HG03558 (cell line): ENCODE results near the gene PCDHA6.
"Not testable (repeated sequence)": the region's sequence is repeated elsewhere in the genome, so short reads cannot be mapped to it uniquely, and the experiment has no call there.

Experiments
- ATAC-seq: cut with Tn5 transposase; IDR thresholded peaks from one replicate; pipeline ENCODE4 v1.9.1; 2021; ENCODE audit warnings: moderate number of reproducible peaks; ENCODE audit not compliant: unreplicated experiment; ENCODE audit errors: extremely low read depth

Gene PCDHA6

DNA sequence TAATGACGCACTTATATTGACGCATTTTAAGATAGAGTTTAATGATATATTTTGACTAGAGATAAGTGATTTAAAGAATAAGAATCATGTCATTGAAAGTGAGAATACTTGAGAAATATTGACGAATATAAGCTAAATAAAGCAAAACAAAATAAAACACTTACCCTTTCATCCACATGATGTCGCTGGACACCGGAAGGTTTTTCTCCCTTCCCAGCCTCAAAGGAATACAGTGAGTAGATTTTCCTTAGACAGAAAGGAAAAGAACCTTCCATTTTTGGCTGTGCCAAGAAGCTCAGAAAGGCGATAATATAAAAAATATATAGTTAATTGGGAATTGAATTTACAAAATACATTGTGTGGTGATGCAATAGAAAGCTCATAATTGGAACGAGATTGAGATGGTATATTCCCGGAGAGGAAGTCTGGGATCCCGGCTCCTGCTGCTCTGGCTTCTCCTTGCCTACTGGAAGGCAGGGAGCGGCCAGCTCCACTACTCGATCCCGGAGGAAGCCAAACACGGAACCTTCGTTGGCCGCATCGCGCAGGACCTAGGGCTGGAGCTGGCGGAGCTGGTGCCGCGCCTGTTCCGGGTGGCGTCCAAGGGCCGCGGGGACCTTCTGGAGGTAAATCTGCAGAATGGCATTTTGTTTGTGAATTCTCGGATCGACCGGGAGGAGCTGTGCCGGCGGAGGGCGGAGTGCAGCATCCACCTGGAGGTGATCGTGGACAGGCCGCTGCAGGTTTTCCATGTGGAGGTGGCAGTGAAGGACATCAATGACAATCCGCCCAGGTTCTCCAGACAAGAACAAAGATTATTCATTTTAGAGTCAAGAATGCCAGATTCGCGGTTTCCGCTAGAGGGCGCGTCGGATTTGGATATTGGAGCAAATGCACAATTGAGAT lies 6.1 kb upstream of the PCDHA6 start, which contains the start of gene PCDHA5:
Gene PCDHA5, plus strand, starts transcription at position 239 of the 906 bp plus-strand sequence.
- no peak for ATAC-seq

DNA sequence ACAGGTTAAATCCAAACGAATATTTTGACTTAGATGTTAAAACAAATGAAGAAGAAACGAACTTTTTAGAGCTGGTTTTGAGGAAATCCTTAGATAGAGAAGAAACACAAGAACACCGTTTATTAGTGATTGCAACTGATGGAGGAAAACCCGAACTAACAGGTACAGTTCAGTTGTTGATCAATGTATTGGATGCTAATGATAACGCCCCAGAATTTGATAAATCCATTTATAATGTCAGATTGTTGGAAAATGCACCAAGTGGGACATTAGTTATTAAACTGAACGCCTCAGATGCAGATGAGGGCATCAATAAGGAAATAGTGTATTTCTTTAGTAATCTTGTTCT lies 5.5 kb upstream of the PCDHA6 start:
- ATAC-seq, result no peak

DNA sequence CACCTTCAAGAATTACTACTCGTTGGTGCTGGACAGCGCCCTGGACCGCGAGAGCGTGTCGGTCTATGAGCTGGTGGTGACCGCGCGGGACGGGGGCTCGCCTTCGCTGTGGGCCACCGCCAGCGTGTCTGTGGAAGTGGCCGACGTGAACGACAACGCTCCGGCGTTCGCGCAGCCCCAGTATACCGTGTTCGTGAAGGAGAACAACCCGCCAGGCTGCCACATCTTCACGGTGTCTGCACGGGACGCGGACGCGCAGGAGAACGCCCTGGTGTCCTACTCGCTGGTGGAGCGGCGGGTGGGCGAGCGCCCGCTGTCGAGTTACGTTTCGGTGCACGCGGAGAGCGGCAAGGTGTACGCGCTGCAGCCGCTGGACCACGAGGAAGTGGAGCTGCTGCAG lies 4.8 kb upstream of the PCDHA6 start:
- ATAC-seq, result not testable (repeated sequence)

DNA sequence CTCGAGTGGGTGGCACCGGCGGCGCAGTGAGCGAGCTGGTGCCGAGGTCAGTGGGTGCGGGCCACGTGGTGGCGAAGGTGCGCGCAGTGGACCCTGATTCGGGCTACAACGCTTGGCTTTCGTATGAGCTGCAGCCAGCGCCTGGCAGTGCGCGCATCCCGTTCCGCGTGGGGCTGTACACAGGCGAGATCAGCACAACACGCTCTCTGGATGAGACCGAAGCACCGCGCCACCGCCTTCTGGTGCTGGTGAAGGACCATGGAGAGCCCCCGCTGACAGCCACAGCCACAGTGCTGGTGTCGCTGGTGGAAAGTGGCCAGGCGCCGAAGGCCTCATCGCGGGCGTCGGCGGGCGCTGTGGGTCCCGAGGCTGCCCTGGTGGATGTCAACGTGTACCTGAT lies 4.3 kb upstream of the PCDHA6 start:
- ATAC-seq, result no peak

- ATAC-seq, result no peak
Measured at GRCh38 chr5:140828362-140828737, 590 bp downstream of the PCDHA6 start.

GRCh38 chr5:140829511-140830501 lies 2.0 kb downstream of the PCDHA6 start:
- not testable (repeated sequence) for ATAC-seq

DNA sequence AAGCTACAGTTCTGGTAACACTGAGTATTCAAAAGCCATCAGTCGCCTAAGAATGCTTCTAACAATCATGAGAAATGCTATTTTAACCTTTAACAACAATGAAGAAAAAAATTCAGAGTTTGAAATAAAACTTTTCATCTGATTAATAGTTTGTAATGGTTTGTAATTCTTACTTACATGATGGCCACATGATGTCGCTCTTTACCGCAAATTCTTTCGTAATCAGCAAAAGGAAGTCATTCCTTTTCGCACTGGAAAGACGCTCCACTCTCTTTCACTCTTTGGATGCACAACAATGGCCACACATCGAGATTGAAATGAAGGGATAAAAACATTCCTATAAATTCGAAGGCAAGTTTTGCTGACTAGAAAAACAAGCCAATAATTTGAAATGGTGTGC lies 6.2 kb downstream of the PCDHA6 start, which contains the start of gene PCDHA7:
Gene PCDHA7, plus strand, starts transcription at position 277 of the 400 bp plus-strand sequence. Its CDS starts 115 bp downstream, at position 392.
- no peak for ATAC-seq

GRCh38 chr5:140834439-140835008 lies 6.8 kb downstream of the PCDHA6 start:
- ATAC-seq, result not testable (repeated sequence)

DNA sequence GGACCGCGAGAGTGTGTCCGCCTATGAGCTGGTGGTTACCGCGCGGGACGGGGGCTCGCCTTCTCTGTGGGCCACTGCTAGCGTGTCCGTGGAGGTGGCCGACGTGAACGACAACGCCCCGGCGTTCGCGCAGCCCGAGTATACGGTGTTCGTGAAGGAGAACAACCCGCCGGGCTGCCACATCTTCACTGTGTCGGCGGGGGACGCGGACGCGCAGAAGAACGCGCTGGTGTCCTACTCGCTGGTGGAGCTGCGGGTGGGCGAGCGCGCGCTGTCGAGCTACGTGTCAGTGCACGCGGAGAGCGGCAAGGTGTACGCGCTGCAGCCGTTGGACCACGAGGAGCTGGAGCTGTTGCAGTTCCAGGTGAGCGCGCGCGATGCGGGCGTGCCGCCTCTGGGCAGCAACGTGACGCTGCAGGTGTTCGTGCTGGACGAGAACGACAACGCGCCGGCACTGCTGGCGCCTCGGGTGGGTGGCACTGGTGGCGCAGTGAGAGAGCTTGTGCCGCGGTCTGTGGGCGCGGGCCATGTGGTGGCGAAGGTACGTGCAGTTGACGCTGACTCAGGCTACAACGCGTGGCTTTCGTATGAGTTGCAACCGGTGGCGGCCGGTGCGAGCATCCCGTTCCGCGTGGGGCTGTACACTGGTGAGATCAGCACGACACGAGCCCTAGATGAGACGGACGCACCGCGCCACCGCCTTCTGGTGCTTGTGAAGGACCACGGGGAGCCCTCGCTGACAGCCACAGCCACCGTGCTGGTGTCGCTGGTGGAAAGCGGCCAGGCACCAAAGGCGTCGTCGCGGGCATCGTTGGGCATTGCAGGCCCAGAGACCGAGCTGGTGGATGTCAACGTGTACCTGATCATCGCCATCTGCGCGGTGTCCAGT lies 8.1 kb downstream of the PCDHA6 start:
- ATAC-seq, result no peak

DNA sequence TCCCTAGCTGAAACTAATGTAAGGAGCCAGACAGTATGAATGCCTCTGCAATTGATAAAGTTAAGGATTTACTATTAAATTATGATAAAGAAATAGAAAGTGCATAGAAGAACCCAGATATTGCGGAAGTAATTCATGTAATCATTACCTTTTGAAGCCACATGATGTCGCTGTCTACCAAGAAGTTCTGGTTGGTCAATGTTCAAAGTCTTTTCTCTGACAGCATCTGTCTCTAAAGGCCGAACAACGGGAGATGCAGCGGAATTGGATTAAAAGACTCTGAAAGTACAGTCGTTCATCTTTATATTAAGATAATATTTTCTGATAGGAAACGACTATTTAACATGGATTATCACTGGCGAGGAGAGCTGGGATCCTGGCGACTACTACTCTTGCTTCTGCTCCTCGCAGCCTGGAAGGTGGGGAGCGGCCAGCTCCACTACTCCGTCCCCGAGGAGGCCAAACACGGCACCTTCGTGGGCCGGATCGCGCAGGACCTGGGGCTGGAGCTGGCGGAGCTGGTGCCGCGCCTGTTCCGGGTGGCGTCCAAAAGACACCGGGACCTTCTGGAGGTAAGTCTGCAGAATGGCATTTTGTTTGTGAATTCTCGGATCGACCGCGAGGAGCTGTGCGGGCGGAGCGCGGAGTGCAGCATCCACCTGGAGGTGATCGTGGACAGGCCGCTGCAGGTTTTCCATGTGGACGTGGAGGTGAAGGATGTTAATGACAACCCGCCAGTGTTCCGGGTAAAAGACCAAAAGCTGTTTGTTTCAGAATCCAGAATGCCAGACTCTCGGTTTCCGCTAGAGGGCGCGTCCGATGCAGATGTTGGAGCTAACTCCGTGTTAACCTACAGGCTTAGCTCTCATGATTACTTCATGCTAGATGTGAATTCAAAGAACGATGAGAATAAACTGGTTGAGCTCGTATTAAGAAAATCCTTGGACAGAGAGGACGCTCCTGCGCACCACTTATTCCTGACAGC lies 13.5 kb downstream of the PCDHA6 start, which contains the start of gene PCDHA8:
Gene PCDHA8, plus strand, starts transcription at position 210 of the 985 bp plus-strand sequence. Its CDS starts 135 bp downstream, at position 345.
- no peak for ATAC-seq

DNA sequence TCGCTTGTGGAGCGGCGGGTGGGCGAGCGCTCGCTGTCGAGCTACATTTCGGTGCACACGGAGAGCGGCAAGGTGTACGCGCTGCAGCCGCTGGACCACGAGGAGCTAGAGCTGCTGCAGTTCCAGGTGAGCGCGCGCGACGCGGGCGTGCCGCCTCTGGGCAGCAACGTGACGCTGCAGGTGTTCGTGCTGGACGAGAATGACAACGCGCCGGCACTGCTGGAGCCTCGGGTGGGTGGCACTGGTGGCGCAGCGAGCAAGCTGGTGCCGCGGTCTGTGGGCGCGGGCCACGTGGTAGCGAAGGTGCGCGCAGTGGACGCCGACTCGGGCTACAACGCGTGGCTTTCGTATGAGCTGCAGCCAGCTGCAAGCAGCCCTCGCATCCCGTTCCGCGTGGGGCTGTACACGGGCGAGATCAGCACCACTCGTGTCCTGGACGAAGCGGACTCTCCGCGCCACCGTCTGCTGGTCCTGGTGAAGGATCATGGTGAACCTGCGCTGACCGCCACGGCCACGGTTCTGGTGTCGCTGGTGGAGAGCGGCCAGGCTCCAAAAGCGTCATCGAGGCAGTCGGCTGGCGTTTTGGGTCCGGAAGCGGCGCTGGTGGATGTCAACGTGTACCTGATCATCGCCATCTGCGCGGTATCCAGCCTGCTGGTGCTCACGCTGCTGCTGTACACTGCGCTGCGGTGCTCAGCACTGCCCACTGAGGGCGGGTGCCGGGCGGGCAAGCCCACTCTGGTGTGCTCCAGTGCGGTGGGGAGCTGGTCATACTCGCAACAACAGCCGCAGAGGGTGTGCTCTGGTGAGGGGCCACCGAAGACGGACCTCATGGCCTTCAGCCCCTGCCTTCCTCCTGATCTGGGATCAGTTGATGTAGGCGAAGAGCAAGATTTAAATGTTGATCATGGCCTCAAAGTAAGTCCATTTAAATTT lies 15.3 kb downstream of the PCDHA6 start:
- no peak for ATAC-seq

GRCh38 chr5:140848139-140849102 lies 20.7 kb downstream of the PCDHA6 start, which contains the start of gene PCDHA9:
PCDHA9 (plus strand) TSS chr5:140848382; CDS start chr5:140848496, 114 bp downstream.
- not testable (repeated sequence) for ATAC-seq

DNA sequence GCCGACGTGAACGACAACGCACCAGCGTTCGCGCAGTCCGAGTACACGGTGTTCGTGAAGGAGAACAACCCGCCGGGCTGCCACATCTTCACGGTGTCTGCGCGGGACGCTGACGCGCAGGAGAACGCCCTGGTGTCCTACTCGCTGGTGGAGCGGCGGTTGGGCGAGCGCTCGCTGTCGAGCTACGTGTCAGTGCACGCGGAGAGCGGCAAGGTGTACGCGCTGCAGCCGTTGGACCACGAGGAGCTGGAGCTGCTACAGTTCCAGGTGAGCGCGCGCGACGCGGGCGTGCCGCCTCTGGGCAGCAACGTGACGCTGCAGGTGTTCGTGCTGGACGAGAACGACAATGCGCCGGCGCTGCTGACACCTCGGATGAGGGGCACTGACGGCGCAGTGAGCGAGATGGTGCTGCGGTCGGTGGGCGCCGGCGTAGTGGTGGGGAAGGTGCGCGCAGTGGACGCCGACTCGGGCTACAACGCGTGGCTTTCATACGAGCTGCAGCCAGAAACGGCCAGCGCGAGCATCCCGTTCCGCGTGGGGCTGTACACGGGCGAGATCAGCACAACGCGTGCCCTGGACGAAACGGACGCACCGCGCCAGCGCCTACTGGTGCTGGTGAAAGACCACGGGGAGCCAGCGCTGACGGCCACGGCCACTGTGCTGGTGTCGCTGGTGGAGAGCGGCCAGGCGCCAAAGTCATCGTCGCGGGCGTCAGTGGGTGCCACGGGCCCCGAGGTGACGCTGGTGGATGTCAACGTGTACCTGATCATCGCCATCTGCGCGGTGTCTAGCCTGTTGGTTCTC lies 22.3 kb downstream of the PCDHA6 start:
- ATAC-seq, result not testable (repeated sequence)

- ATAC-seq, result no peak
Measured at GRCh38 chr5:140855772-140856674, 28.3 kb downstream of the PCDHA6 start, which contains the start of gene PCDHA10. PCDHA10 (plus strand) TSS chr5:140855897; CDS start chr5:140856049, 152 bp downstream.
